Measurements from ENCODE around the gene PALLD. TPM values are rescaled to one million over a fixed set of nuclear protein-coding genes. Genes with fewer than 3 reads are reported as not detected.
A peak's percentile ranks its signal among the peaks of the same experiment; 100 is the strongest.

Gene PALLD
- total and polyA plus RNA-seq, 2 of the 13 experiments (the other 11 are each of a cell fraction or from before 2014, with no cell fraction given): 0.50 to 1.5 TPM

DNA sequence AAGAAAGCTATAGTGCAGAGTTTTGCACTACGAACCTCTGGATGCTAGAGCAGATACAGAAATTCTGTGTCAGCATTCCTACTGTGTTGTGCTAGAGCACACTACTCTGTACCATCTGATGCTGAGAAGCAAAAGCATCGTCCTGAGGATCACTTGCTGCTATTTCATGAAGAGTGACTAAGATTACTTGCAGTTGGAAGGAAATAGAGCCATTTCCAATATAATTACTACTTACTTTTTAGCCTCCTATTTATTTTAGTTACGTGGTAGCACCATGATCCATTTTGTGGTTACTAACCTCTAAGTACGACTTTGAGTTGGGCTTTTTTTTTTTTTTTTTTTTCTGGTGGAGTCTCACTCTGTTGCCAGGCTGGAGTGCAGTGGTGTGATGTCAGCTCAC is 226.7 kb downstream of the PALLD start:
- Histone ChIP-seq H3K79me2 (ENCODE audit: insufficient read depth, low read length) (no peaks in the 10 kb centered on the region), H3K36me3 (replicated peaks in 1 of 2; ENCODE audit: control insufficient read depth in 1 of 2, insufficient read depth in 2 of 2, low read length in 2 of 2) (no peaks in the 10 kb centered on the region), H4K20me1 (ENCODE audit: insufficient read depth, low read length) (no peaks in the 10 kb centered on the region), H3K4me2 (ENCODE audit: low read depth, low read length) (no peak overlapping the region), H3K4me1 (ENCODE audit: insufficient read depth, low read length) (no peaks in the 10 kb centered on the region), H3K9me3 (ENCODE audit: low read length) (no peaks in the 10 kb centered on the region), H3K27ac (ENCODE audit: extremely low read length, insufficient read depth, low read length) (no peak overlapping the region), H2AFZ (ENCODE audit: low read length) (no peak overlapping the region), H3K9ac (ENCODE audit: insufficient read depth, low read depth, low read length) (no peak overlapping the region), H3K4me3 (replicated peaks in 1 of 3; ENCODE audit: insufficient read depth in 1 of 3, low read depth in 2 of 3, low read length in 3 of 3) (no peak overlapping the region), H3K27me3 (ENCODE audit: control insufficient read depth in 1 of 2, insufficient read depth in 2 of 2, low read length in 2 of 2) (no peaks in the 10 kb centered on the region; a peak in 1 of 5 replicates)
- FAIRE-seq (no peak), DNase-seq (ENCODE audit: low spot score) (no peak), ATAC-seq (no peak)
- TF ChIP-seq MTA3 (CRISPR knock-in tag; IDR thresholded peaks at IDR 0.05): no peak
- TF ChIP-seq MAFF (IDR thresholded peaks at IDR 0.05; ENCODE audit: low read depth, low read length): peak; percentile 34; the same call in 1 of the 2 replicates
- no peak for TF ChIP-seq E2F1 (CRISPR knock-in tag; IDR thresholded peaks at IDR 0.05)
- no peak for TF ChIP-seq KDM5A (IDR thresholded peaks at IDR 0.05; ENCODE audit: borderline replicate concordance, low read length)
- no peak for TF ChIP-seq GMEB1 (CRISPR knock-in tag; IDR thresholded peaks at IDR 0.05; ENCODE audit: borderline replicate concordance)
- peak in 1 of 2 experiments; percentile 69; a peak in 2 of 4 replicates for TF ChIP-seq MAFK (conservative IDR thresholded peaks at IDR 0.05 in 1 of 2, IDR thresholded peaks at IDR 0.05 in 1 of 2; ENCODE audit: low read length in 2 of 2)
- in situ Hi-C loops (cut with HindIII; ENCODE audit: extremely low pct_ligation_motif_present, low pct_unique_long_range_greater_than_20kb) (no loop called here), intact Hi-C loops (cut with micrococcal nuclease; ENCODE audit: unreplicated experiment) (no loop called here)
- CTCF ChIA-PET (ENCODE audit: low intra/inter-chr PET ratio, low total read pairs): no interaction called here
- WGBS (ENCODE audit: low lambda C conversion rate): 1% methylated on average over 4 of the region's 4 CpGs
- BruUV-seq (replicated peaks): no TSS peak
- POLR2A ChIA-PET: no interaction called here

GRCh38 chr4:168724243-168724642 is 227.4 kb downstream of the PALLD start:
- ChIA-PET POLR2A (no interaction called here), CTCF (ENCODE audit: low intra/inter-chr PET ratio, low total read pairs) (no interaction called here)
- Histone ChIP-seq H4K20me1 (ENCODE audit: insufficient read depth, low read length) (no peaks in the 10 kb centered on the region), H3K9me3 (ENCODE audit: low read length) (no peaks in the 10 kb centered on the region), H3K27me3 (ENCODE audit: control insufficient read depth in 1 of 2, insufficient read depth in 2 of 2, low read length in 2 of 2) (no peaks in the 10 kb centered on the region; a peak in 1 of 5 replicates), H3K79me2 (ENCODE audit: insufficient read depth, low read length) (no peaks in the 10 kb centered on the region), H2AFZ (ENCODE audit: low read length) (no peak overlapping the region), H3K27ac (ENCODE audit: extremely low read length, insufficient read depth, low read length) (no peak overlapping the region), H3K9ac (ENCODE audit: insufficient read depth, low read depth, low read length) (no peak overlapping the region), H3K4me3 (replicated peaks in 1 of 3; ENCODE audit: insufficient read depth in 1 of 3, low read depth in 2 of 3, low read length in 3 of 3) (no peak overlapping the region), H3K4me1 (ENCODE audit: insufficient read depth, low read length) (no peaks in the 10 kb centered on the region), H3K36me3 (replicated peaks in 1 of 2; ENCODE audit: control insufficient read depth in 1 of 2, insufficient read depth in 2 of 2, low read length in 2 of 2) (no peaks in the 10 kb centered on the region), H3K4me2 (ENCODE audit: low read depth, low read length) (no peak overlapping the region)
- in situ Hi-C loops (cut with HindIII; ENCODE audit: extremely low pct_ligation_motif_present, low pct_unique_long_range_greater_than_20kb): no loop called here
- DNase-seq (ENCODE audit: low spot score) (no peak), FAIRE-seq (no peak), ATAC-seq (no peak)
- no peak for TF ChIP-seq ZNF143 (CRISPR knock-in tag; IDR thresholded peaks at IDR 0.05)
- no peak for TF ChIP-seq YEATS4 (CRISPR knock-in tag; IDR thresholded peaks at IDR 0.05; ENCODE audit: borderline replicate concordance)
- no peak for TF ChIP-seq SIN3A (IDR thresholded peaks at IDR 0.05; ENCODE audit: borderline replicate concordance, low read depth, low read length)
- no peak for TF ChIP-seq AGO1 (IDR thresholded peaks at IDR 0.05; ENCODE audit: low read depth, low read length, poor library complexity, severe bottlenecking)
- no peak for TF ChIP-seq NR3C1 (CRISPR knock-in tag; IDR thresholded peaks at IDR 0.05)
- BruUV-seq (replicated peaks): no TSS peak
- intact Hi-C loops (cut with micrococcal nuclease; ENCODE audit: unreplicated experiment): no loop called here
